AG04450 (cell line): ENCODE data around the gene FFAR2. TPM values are rescaled to one million over a fixed set of nuclear protein-coding genes. Genes with fewer than 3 reads are reported as not detected.

ENCODE experiments used
- CTCF ChIA-PET: fragments of 300-600, 350-600 bp; formaldehyde crosslinking; extraction: SDS; loops from one replicate; lab custom pipeline; 2022; ENCODE audit warnings: antibody characterized with exemption, inconsistent platforms; lab: Charles Lee
- POLR2A ChIA-PET: fragments of 350-600 bp; formaldehyde crosslinking; extraction: SDS; loops from one replicate; lab custom pipeline; 2021; ENCODE audit warnings: antibody characterized with exemption, inconsistent platforms; lab: Yijun Ruan, JAX
- DNase-seq: peaks from one replicate; pipeline ENCODE4 v3.0.0-alpha.2; 2011; ENCODE audit warnings: low read depth, low spot score
- H3K27ac ChIP-seq: one replicate; pipeline ENCODE4 v1.5.1; 2012; ENCODE audit warnings: low read depth, low read length, control low read depth
- H3K27me3 ChIP-seq: one replicate; pipeline ENCODE4 v1.6.0; 2012; ENCODE audit warnings: low read length; ENCODE audit not compliant: control insufficient read depth, insufficient read depth
- H3K4me3 ChIP-seq: 2 replicates; pipeline ENCODE4 v1.5.1; 2011; ENCODE audit warnings: mild to moderate bottlenecking, low read depth, low read length, control low read depth
- H3K9me3 ChIP-seq: 2 replicates; pipeline ENCODE4 v1.5.1; 2012; ENCODE audit warnings: low read length; ENCODE audit not compliant: control insufficient read depth, insufficient read depth
- polyA plus RNA-seq: library from polyadenylated mRNA; depleted of rRNA; stranded (reverse); fragments of >200 nt; gene quantifications from 2 replicates; pipeline ENCODE4 v1.2.3, GENCODE V29; 2011
- TF ChIP-seq, protein P1 (sequence below): IDR thresholded peaks from 2 replicates; pipeline ENCODE4 v1.5.1; 2011; ENCODE audit warnings: low read depth, low read length, control low read depth, inconsistent platforms

The FFAR2 gene
- polyA plus RNA-seq, 1 experiment: not detected

DNA sequence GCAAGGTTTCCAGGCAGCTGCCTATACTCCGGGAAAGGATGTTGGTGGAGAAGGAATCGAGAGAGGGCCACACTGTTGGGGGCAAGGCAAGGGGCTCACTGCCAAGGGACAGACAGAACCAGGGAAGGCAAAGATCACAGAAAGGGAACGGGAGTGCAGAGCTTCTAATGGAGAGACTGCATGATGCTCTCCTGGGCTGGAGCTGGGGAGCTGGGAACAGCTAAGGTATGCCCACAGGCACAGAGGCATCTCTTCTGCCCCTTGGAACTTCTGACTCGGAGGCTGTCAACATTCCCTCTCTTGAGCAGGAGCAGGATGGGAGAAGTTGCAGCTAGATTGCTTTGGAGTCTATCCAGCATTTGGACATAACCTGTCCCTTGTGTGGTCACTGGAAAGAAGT is 22.4 kb upstream of the FFAR2 start:
- H3K9me3 ChIP-seq: no peaks in the 10 kb centered on the region
- CTCF ChIA-PET: no interaction called here

DNA sequence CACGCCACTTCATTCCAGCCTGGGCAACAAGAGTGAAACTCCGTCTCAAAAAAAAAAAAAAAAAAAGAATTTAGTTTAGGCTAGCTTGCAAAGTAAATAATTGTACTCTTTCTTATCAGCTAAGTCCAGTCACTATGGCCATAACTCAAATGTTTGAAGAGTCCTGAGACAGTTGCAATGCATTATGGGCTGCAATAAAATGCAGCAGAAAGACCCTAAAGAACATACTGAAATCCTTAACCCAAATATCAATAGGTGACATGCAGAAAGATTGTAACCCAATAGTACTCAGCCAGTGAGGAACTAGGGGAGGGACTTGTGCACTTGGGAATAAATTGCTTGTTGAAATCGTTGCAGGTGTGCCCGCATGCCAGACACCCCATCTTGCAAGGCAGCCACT is 20.9 kb upstream of the FFAR2 start:
- ChIA-PET POLR2A (no interaction called here), CTCF (no interaction called here)
- Histone ChIP-seq H3K4me3 (no peak overlapping the region), H3K27me3 (peaks cover 3% of the 10 kb centered on the region), H3K27ac (no peak overlapping the region), H3K9me3 (no peaks in the 10 kb centered on the region)
- TF ChIP-seq, protein P1, sequence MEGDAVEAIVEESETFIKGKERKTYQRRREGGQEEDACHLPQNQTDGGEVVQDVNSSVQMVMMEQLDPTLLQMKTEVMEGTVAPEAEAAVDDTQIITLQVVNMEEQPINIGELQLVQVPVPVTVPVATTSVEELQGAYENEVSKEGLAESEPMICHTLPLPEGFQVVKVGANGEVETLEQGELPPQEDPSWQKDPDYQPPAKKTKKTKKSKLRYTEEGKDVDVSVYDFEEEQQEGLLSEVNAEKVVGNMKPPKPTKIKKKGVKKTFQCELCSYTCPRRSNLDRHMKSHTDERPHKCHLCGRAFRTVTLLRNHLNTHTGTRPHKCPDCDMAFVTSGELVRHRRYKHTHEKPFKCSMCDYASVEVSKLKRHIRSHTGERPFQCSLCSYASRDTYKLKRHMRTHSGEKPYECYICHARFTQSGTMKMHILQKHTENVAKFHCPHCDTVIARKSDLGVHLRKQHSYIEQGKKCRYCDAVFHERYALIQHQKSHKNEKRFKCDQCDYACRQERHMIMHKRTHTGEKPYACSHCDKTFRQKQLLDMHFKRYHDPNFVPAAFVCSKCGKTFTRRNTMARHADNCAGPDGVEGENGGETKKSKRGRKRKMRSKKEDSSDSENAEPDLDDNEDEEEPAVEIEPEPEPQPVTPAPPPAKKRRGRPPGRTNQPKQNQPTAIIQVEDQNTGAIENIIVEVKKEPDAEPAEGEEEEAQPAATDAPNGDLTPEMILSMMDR: no peak
- DNase-seq: no peak

More for the DNA sequence above, 22.4 kb upstream of the FFAR2 start:
- TF ChIP-seq, protein P1: no peak
- H3K27me3 ChIP-seq: peaks cover 3% of the 10 kb centered on the region
- POLR2A ChIA-PET: no interaction called here
- no peak for DNase-seq
- no peak overlapping the region for H3K4me3 ChIP-seq
- H3K27ac ChIP-seq: no peak overlapping the region

DNA sequence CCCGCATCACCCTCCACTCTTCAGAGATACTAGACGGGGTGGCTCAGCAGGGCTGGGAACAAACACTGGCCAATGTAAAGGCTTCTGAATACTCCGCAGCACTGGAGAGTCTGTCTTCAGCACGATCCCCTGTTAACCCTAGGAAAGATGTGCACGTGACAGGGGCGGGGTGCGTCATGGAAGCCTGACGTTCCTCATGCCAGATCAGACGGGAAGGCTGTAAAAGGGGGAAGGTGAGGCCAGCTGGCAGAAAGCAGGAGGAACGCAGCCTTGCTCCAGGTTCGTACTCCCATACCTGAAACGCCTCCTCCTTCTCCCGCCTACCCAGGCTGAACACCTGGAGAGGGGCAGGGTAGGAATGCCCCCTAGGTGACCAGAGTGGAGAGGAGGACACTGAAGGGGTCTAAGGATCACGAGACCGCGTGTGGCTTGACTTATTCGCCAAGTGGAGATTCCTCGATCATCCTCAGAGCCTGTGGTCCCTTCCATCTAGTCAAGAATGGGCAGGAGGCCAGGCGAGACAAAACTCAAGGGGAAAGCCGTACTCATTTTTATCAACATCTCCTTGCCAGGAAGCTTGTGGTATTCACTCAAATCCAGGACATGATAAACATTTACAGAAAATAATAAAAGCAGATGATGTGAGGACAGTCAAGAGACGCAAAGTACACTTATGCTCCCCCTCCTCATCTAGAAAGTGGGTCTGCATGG is 18.2 kb upstream of the FFAR2 start:
- Histone ChIP-seq H3K27ac (no peak overlapping the region), H3K9me3 (no peaks in the 10 kb centered on the region), H3K4me3 (no peak overlapping the region), H3K27me3 (peaks cover 3% of the 10 kb centered on the region)
- ChIA-PET POLR2A (no interaction called here), CTCF (interaction anchor here (1.6 kb wide), 1 partner anchor 65 kb away, joined by 4 read pairs; no protein-coding TSS in a partner anchor)
- TF ChIP-seq, protein P1: no peak
- DNase-seq: no peak

DNA sequence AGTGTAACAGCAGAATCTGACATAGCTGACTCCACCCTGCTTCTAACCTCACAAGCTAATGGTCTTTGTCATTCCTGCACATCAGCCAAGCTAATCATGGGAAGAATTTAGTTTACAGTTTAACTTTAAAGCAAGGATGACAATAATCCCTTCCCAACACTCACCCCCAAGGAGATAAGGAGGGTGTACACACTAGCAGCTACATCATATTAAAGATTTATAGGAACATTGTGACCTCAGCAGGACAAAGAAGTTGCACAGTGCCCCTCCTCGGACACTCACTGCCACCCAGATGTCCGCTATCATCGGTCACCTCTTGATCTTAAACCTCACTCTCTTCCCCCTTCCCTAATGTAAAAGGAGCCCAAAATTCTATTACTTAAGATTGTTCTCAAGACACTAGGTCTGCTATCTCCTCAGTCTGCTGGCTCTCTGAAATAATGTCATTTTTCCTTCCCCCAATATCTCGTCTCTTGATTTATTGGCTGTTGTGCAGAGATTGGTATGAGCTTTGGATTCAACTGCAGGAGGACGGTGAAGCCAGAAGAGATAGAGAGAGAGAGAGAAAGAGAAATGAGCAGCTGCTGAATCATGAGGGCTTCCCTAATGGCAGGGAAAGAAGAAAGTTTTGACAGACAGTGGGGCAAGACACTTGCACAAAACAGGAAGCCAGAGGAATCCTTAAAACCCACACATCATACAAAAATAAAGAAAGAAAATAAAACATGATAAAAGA is 17.5 kb upstream of the FFAR2 start:
- no peaks in the 10 kb centered on the region for H3K9me3 ChIP-seq
- peaks cover 3% of the 10 kb centered on the region for H3K27me3 ChIP-seq
- ChIA-PET CTCF (interaction anchor here (1.6 kb wide), 1 partner anchor 64 kb away, joined by 4 read pairs; no protein-coding TSS in a partner anchor), POLR2A (no interaction called here)
- no peak overlapping the region for H3K4me3 ChIP-seq
- H3K27ac ChIP-seq: no peak overlapping the region
- TF ChIP-seq, protein P1: no peak
- DNase-seq: no peak
